Spleen (tissue), 11 donors: ENCODE measurements around the gene CACNA1D. TPM values are rescaled to one million over a fixed set of nuclear protein-coding genes. Genes with fewer than 3 reads are reported as not detected.

Experiments
- DNase-seq: peaks from one replicate; pipeline ENCODE4 v3.0.0-alpha.2; 2020
- H3K27ac ChIP-seq, 8 donors: fragments of 200-600 bp; sonication (generic) in 7 of 8; 1 replicate in 4 of 8; 2 replicates in 4 of 8; pipeline versions ENCODE4 v1.5.0 to v1.8.0; 2016 to 2021; ENCODE audit warnings: inconsistent platforms in 4 of 8, mild to moderate bottlenecking in 4 of 8, moderate library complexity in 1 of 8
- H3K27me3 ChIP-seq, 7 donors: fragments of 200-600 bp; sonication (generic) in 6 of 7; replicated peaks in 1 of 7; 1 replicate in 4 of 7; 2 replicates in 3 of 7; pipeline versions ENCODE4 v1.5.0 to v1.8.0; 2016 to 2021; ENCODE audit warnings: inconsistent platforms in 3 of 7, mild to moderate bottlenecking in 1 of 7
- H3K36me3 ChIP-seq, 6 donors: fragments of 200-600 bp; sonication (generic) in 5 of 6; 1 replicate in 4 of 6; 2 replicates in 2 of 6; pipeline versions ENCODE4 v1.5.0 to v1.8.0; 2016 to 2021; ENCODE audit warnings: inconsistent platforms in 2 of 6
- H3K4me1 ChIP-seq, 6 donors: fragments of 200-600 bp; sonication (generic) in 5 of 6; 1 replicate in 3 of 6; 2 replicates in 3 of 6; pipeline versions ENCODE4 v1.5.0 to v1.8.0; 2016 to 2021; ENCODE audit warnings: inconsistent platforms in 3 of 6
- H3K4me3 ChIP-seq, 8 donors: fragments of 200-600 bp; sonication (generic) in 7 of 8; 1 replicate in 4 of 8; 2 replicates in 4 of 8; pipeline versions ENCODE4 v1.5.0 to v1.8.0; 2016 to 2021; ENCODE audit warnings: inconsistent platforms in 4 of 8, mild to moderate bottlenecking in 4 of 8, moderate library complexity in 2 of 8
- H3K9me3 ChIP-seq, 8 donors: fragments of 200-600 bp; sonication (generic) in 7 of 8; 1 replicate in 4 of 8; 2 replicates in 4 of 8; pipeline versions ENCODE4 v1.5.0 to v1.8.0; 2016 to 2021; ENCODE audit warnings: inconsistent platforms in 4 of 8
- CTCF ChIP-seq, 11 experiments: fragments of 200-600 bp in 7 of 11; fragments of 450-650 bp in 4 of 11; sonication (generic) in 4 of 11; IDR thresholded peaks in 8 of 11; conservative IDR thresholded peaks in 3 of 11; 1 replicate in 7 of 11; 2 replicates in 4 of 11; pipeline versions ENCODE4 v1.4.0 to v1.8.0; 2016 to 2021; ENCODE audit warnings: antibody characterized with exemption in 11 of 11, inconsistent platforms in 4 of 11, mild to moderate bottlenecking in 1 of 11
- POLR2A ChIP-seq, 3 donors: fragments of 450-650 bp; IDR thresholded peaks; one replicate each; pipeline ENCODE4 v1.5.1; 2017; ENCODE audit warnings: antibody characterized with exemption in 3 of 3, mild to moderate bottlenecking in 1 of 3
- POLR2AphosphoS5 ChIP-seq, 3 donors: sonication (generic); formaldehyde crosslinking; IDR thresholded peaks; one replicate each; pipeline ENCODE4 v1.5.1; 2017; ENCODE audit warnings: antibody characterized with exemption in 3 of 3
- WGBS, 5 donors: extraction: QIAGEN DNeasy Blood & Tissue Kit in 3 of 5; methylation state at CpG; one replicate each; pipeline versions ENCODE4 v1.1.5 to v1.1.7; 2013 to 2018; 5-methylcytosine and 5-hydroxymethylcytosine counted together
- intact Hi-C: fragments of 100-400 bp; cut with DNase I; formaldehyde crosslinking; loops from one replicate; pipeline ENCODE4 v1.15.0; 2023; ENCODE audit warnings: low total_unique reads
- polyA plus RNA-seq, 3 donors: library from polyadenylated mRNA; stranded (reverse); fragments of 200-250 nt; gene quantifications; one replicate each; pipeline ENCODE4 v1.2.1, GENCODE V29; 2013
- total RNA-seq, 7 donors: library from RNA; depleted of rRNA in 3 of 7; stranded (reverse); fragments of >200 nt in 3 of 7; fragmentation: NEBNext Ultra II Directional in 4 of 7; extraction: Animal tissue kit (Norgen Biotek cat#: 25700) in 4 of 7; gene quantifications; one replicate each; pipeline versions ENCODE4 v1.1.0 to v1.2.1, GENCODE V29; 2016 to 2021
- donor health status: healthy with polysubstance abuse.
- donor health status: DM: no; HTN: no; CAD: no; lungs with moderate emphysema.
- donor health status: DM: no; HTN: no; CAD: no.
- donor health status: Bipolar disorder and iron deficiency.
- donor health status: healthy.
- donor health status: DM: no; HTN: no; CAD: no.
- donor health status: DM: yes; HTN: yes; CAD: no.

CACNA1D gene
- total and polyA plus RNA-seq, 10 donors, result 0.55 to 89.3 (median 19.1) TPM

- H3K9me3 ChIP-seq, result no peaks in the 10 kb centered on the region
- TF ChIP-seq CTCF (IDR thresholded peaks at IDR 0.05 in 8 of 11, conservative IDR thresholded peaks at IDR 0.05 in 3 of 11) (no peak), POLR2AphosphoS5 (IDR thresholded peaks at IDR 0.05) (peak in 1 of 3 donors; percentile 24)
- no peak overlapping the region for H3K4me3 ChIP-seq
- H3K36me3 ChIP-seq, result peaks cover 0 to 25% (median 0%) of the 10 kb centered on the region in 6 donors
- intact Hi-C loops, result no loop called here
- no peaks in the 10 kb centered on the region for H3K4me1 ChIP-seq
- peak; percentile 66 for DNase-seq
- H3K27ac ChIP-seq, result no peak overlapping the region
- 92 to 98% (median 96%) methylated on average over 44 to 67 of the region's 67 CpGs for WGBS, 5 donors
- H3K27me3 ChIP-seq, result peaks cover 0 to 18% (median 0%) of the 10 kb centered on the region in 7 donors
Measured at GRCh38 chr3:53823026-53823955, 328.9 kb downstream of the CACNA1D start.

GRCh38 chr3:53823956-53824657 is 329.7 kb downstream of the CACNA1D start:
- intact Hi-C loops, result no loop called here
- 67 to 78% (median 71%) methylated on average over 6 to 10 of the region's 10 CpGs for WGBS, 5 donors
- no peak for DNase-seq
- no peaks in the 10 kb centered on the region for H3K9me3 ChIP-seq
- H3K36me3 ChIP-seq, result peaks cover 0 to 17% (median 0%) of the 10 kb centered on the region in 6 donors
- no peak overlapping the region for H3K4me3 ChIP-seq
- H3K4me1 ChIP-seq, result peaks cover 0 to 3% (median 0%) of the 10 kb centered on the region in 6 donors
- H3K27ac ChIP-seq, result no peak overlapping the region
- H3K27me3 ChIP-seq, result peaks cover 0 to 11% (median 0%) of the 10 kb centered on the region in 7 donors
- TF ChIP-seq POLR2AphosphoS5 (IDR thresholded peaks at IDR 0.05), result no peak
- no peak for TF ChIP-seq POLR2A (IDR thresholded peaks at IDR 0.05)
- no peak for TF ChIP-seq CTCF (IDR thresholded peaks at IDR 0.05 in 8 of 11, conservative IDR thresholded peaks at IDR 0.05 in 3 of 11)

GRCh38 chr3:53824795-53825194 is 330.4 kb downstream of the CACNA1D start:
- H3K36me3 ChIP-seq, result peaks cover 0 to 10% (median 0%) of the 10 kb centered on the region in 6 donors
- DNase-seq, result peak; percentile 52
- peaks cover 0 to 5% (median 0%) of the 10 kb centered on the region in 7 donors for H3K27me3 ChIP-seq
- intact Hi-C loops, result no loop called here
- no peaks in the 10 kb centered on the region for H3K9me3 ChIP-seq
- H3K27ac ChIP-seq, result no peak overlapping the region
- no peak for TF ChIP-seq POLR2AphosphoS5 (IDR thresholded peaks at IDR 0.05)
- TF ChIP-seq POLR2A (IDR thresholded peaks at IDR 0.05), result no peak
- TF ChIP-seq CTCF (IDR thresholded peaks at IDR 0.05 in 8 of 11, conservative IDR thresholded peaks at IDR 0.05 in 3 of 11), result no peak
- 82 to 95% (median 90%) methylated on average over 4 of the region's 4 CpGs for WGBS, 5 donors
- peaks cover 0 to 3% (median 0%) of the 10 kb centered on the region in 6 donors for H3K4me1 ChIP-seq
- H3K4me3 ChIP-seq, result no peak overlapping the region

- intact Hi-C loops, result no loop called here
- peaks cover 0 to under 1% (median 0%) of the 10 kb centered on the region in 7 donors for H3K27me3 ChIP-seq
- DNase-seq, result no peak
- 26 to 73% (median 52%) methylated on average over 1 of the region's 1 CpG for WGBS, 5 donors
- H3K36me3 ChIP-seq, result no peaks in the 10 kb centered on the region
- no peak overlapping the region for H3K27ac ChIP-seq
- H3K9me3 ChIP-seq, result no peaks in the 10 kb centered on the region
- peaks cover 0 to 3% (median 0%) of the 10 kb centered on the region in 6 donors for H3K4me1 ChIP-seq
- no peak overlapping the region for H3K4me3 ChIP-seq
- TF ChIP-seq POLR2A (IDR thresholded peaks at IDR 0.05) (no peak), POLR2AphosphoS5 (IDR thresholded peaks at IDR 0.05) (no peak), CTCF (IDR thresholded peaks at IDR 0.05 in 8 of 11, conservative IDR thresholded peaks at IDR 0.05 in 3 of 11) (no peak)
Measured at GRCh38 chr3:53826048-53826447, 331.6 kb downstream of the CACNA1D start.
